Fibroblast of skin of left biceps (primary cell): ENCODE results near the gene HMCES.

Experiments
- DNase-seq, 2 experiments: peaks; one replicate each; pipeline ENCODE4 v3.0.0-alpha.2; 2013; ENCODE audit warnings: low read depth in 2 of 2

HMCES gene

GRCh38 chr3:129278439-129278965, at the start of gene HMCES:
HMCES (plus strand) TSS chr3:129278870; CDS start chr3:129279733, 863 bp downstream.
- peak; percentile 37 to 54 for DNase-seq

GRCh38 chr3:129228891-129229585, 49.6 kb upstream of the HMCES start:
- peak in 1 of 2 experiments; percentile 24 for DNase-seq

- DNase-seq: no peak
These were observed 48.2 kb upstream of the HMCES start for GRCh38 chr3:129230311-129231019.

- DNase-seq: no peak
These were observed 47.1 kb upstream of the HMCES start for GRCh38 chr3:129231331-129232119.

GRCh38 chr3:129233538-129233937, 45.1 kb upstream of the HMCES start:
- DNase-seq: no peak

GRCh38 chr3:129234441-129234840, 44.2 kb upstream of the HMCES start:
- DNase-seq: no peak

- no peak for DNase-seq
These were observed 43.2 kb upstream of the HMCES start for GRCh38 chr3:129235344-129235917.

GRCh38 chr3:129238945-129239705, 39.5 kb upstream of the HMCES start:
- DNase-seq: no peak

- no peak for DNase-seq
These were observed 38.7 kb upstream of the HMCES start for GRCh38 chr3:129239991-129240390.

GRCh38 chr3:129240436-129240835, 38.2 kb upstream of the HMCES start:
- DNase-seq: no peak

- DNase-seq: no peak
These were observed 33.5 kb upstream of the HMCES start for GRCh38 chr3:129245141-129245540.

- peak; percentile 62 to 65 for DNase-seq
These were observed 32.9 kb upstream of the HMCES start for GRCh38 chr3:129245641-129246306.

- no peak for DNase-seq
These were observed 32.0 kb upstream of the HMCES start for GRCh38 chr3:129246636-129247035.

- no peak for DNase-seq
These were observed 30.2 kb upstream of the HMCES start for GRCh38 chr3:129248286-129248979.

GRCh38 chr3:129249284-129250065, 29.2 kb upstream of the HMCES start, which contains the start of gene COPG1:
COPG1 (plus strand) TSS chr3:129249606; CDS start chr3:129249710, 104 bp downstream.
- DNase-seq: peak; percentile 72 to 74

- no peak for DNase-seq
These were observed 25.9 kb upstream of the HMCES start for GRCh38 chr3:129252748-129253147.

GRCh38 chr3:129254536-129255230, 24.0 kb upstream of the HMCES start:
- DNase-seq: no peak

GRCh38 chr3:129256270-129256669, 22.4 kb upstream of the HMCES start:
- DNase-seq: no peak
